ENCODE results near the gene OXCT1.

DNA sequence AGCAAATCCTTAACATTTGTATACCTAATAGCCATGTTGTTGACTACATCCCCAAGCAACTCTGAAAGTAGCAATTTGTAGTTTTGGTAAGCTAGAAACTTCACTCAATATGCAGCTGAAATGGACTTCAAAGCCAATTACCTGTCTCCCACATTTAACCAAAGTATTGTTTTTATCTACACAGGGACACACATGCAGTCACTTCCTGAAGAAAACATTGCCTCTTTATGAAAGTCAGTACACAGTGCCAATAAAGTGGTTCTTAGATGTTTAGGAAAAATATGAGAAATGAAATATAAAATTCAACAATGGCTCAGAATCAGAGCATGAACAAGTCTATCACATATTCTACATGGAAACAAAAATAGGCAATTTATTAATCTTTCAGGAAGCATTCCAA, 49.2 kb downstream of the OXCT1 start:
- no peak for TF ChIP-seq CTCF (IDR thresholded peaks at IDR 0.05)
- TF ChIP-seq EP300 (IDR thresholded peaks at IDR 0.05), result no peak
